ENCODE measurements around the gene STK11. TPM values are rescaled to one million over a fixed set of nuclear protein-coding genes. Genes with fewer than 3 reads are reported as not detected.

STK11 gene
- total and polyA plus RNA-seq, 2 experiments from 2014 or later: 122 to 180 TPM

DNA sequence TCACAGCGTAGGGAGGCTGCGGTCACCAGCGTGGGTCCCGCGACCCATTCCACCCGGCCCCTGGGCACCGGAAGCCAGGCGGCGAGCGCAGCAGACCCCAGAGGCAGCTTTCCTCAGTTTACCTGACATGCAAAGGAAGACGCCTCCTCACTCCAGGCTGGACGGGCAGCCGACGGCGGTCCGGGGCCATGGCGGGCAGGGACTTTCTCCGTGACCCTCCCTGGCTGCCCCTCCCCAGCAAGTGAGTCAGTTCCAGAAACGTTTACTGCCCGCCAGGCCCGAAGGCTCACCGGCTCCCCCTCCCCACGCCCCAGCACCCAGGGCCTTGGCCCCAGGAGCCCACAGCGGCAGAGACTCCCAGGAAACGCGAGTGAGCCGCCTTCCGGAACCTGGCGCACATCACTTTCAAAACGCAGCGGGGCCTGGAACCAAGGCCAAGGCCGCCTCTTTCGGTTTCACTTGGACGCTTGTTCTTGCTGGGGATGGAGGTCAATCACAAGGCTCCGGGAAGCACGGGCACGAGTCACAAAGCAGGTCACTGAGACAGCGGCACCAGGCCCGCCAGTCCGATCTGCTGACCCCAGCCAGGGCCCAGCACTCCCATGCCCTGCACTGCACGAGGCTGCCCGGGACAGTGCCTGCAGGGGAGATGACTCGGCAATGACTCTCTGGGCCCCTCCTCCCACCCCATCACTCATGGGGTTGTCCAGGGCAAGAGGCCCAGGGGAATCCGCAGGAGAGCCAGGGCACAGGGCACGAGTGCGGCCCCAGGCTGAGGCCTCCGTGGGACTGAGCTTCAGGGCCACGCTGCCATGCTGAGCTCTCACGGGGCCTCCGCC, 36.8 kb upstream of the STK11 start:
- TF ChIP-seq, protein P1, sequence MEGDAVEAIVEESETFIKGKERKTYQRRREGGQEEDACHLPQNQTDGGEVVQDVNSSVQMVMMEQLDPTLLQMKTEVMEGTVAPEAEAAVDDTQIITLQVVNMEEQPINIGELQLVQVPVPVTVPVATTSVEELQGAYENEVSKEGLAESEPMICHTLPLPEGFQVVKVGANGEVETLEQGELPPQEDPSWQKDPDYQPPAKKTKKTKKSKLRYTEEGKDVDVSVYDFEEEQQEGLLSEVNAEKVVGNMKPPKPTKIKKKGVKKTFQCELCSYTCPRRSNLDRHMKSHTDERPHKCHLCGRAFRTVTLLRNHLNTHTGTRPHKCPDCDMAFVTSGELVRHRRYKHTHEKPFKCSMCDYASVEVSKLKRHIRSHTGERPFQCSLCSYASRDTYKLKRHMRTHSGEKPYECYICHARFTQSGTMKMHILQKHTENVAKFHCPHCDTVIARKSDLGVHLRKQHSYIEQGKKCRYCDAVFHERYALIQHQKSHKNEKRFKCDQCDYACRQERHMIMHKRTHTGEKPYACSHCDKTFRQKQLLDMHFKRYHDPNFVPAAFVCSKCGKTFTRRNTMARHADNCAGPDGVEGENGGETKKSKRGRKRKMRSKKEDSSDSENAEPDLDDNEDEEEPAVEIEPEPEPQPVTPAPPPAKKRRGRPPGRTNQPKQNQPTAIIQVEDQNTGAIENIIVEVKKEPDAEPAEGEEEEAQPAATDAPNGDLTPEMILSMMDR (IDR thresholded peaks at IDR 0.05; ENCODE audit: low read depth, low read length): no peak
- peak in 1 of 2 donors; percentile 50 for DNase-seq (ENCODE audit: low read depth in 1 of 2, low spot score in 1 of 2)
- peak overlapping the region; percentile 48 for H3K27ac ChIP-seq

DNA sequence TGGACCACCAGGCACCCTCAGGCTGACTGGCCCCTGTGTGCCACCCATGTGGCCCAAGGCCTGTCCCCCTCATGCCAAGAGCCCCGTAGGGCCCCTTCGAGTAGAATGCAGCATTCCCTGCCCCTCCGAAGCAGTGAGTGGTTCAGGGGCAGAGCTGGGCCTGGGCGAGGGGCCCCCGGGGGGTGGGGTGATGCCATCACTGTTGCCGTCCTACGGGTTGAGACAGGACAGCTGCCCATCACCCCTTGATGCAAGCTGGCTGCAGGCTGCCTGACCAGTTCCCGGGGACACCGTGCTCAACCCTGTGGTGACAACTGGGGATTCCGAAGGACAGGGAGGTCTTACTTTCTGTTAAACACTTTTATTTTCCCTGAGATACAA, 36.2 kb upstream of the STK11 start:
- H3K4me3 ChIP-seq: no peak overlapping the region
- no peaks in the 10 kb centered on the region for H3K36me3 ChIP-seq
- no peaks in the 10 kb centered on the region for H3K9me3 ChIP-seq (ENCODE audit: low read depth)
- no peaks in the 10 kb centered on the region for H3K27me3 ChIP-seq
- peaks cover 20% of the 10 kb centered on the region for H3K4me1 ChIP-seq (ENCODE audit: low read depth)
- TF ChIP-seq, protein P1 (IDR thresholded peaks at IDR 0.05; ENCODE audit: low read depth, low read length): no peak
- DNase-seq (ENCODE audit: low read depth in 1 of 2, low spot score in 1 of 2): no peak
- H3K27ac ChIP-seq: peak overlapping the region; percentile 48

More for the DNA sequence above, 36.8 kb upstream of the STK11 start:
- no peaks in the 10 kb centered on the region for H3K27me3 ChIP-seq
- no peaks in the 10 kb centered on the region for H3K36me3 ChIP-seq
- peaks cover 20% of the 10 kb centered on the region for H3K4me1 ChIP-seq (ENCODE audit: low read depth)
- H3K9me3 ChIP-seq (ENCODE audit: low read depth): no peaks in the 10 kb centered on the region
- no peak overlapping the region for H3K4me3 ChIP-seq

DNA sequence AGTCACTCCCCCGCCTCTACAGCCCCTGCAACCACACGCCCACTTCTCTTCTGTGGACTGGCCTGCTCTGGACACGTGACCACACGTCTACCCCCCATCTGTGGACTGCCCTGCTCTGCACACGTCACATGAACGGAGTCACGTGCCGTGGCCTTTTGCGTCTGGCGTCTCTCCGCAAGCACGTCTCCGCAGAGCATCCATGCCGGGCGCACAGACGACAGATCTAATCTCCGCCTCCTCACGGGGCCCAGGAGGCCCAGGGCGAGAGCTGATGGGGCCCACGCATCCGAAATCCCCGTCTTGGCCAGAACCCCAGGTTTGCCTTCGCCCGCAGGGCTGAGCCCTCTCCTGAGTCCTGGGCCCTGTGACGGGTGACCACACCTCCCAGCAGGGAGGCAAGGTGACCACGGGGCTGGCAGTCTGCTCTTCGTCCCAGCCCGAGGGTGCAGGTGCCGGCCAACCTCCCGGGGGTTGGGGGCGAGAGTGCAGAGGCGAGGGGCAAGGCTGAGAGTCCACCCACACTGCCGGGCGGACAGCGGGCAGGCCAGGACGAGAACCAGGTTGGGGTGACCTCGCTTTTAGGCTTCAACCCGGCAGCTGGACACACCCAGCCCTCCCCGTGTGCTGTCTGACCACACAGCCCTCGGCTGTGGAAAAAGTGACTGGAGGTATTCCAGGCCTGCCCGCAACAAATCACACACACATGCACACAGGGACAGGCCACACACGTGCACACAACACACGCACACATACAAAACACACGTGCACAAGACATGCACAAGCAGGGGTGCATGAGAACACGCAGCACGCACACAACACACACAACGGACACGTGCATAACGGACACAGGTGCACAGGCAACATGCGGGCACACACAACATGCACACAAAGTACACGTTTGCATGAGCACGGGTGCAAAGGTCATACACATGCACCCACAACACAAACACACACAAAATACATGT, 35.4 kb upstream of the STK11 start:
- no peaks in the 10 kb centered on the region for H3K36me3 ChIP-seq
- peak in 1 of 2 donors; percentile 53 for DNase-seq (ENCODE audit: low read depth in 1 of 2, low spot score in 1 of 2)
- no peak overlapping the region for H3K27ac ChIP-seq
- H3K9me3 ChIP-seq (ENCODE audit: low read depth): no peaks in the 10 kb centered on the region
- TF ChIP-seq, protein P1 (IDR thresholded peaks at IDR 0.05; ENCODE audit: low read depth, low read length): no peak
- no peak overlapping the region for H3K4me3 ChIP-seq
- no peaks in the 10 kb centered on the region for H3K27me3 ChIP-seq
- peaks cover 20% of the 10 kb centered on the region for H3K4me1 ChIP-seq (ENCODE audit: low read depth)

DNA sequence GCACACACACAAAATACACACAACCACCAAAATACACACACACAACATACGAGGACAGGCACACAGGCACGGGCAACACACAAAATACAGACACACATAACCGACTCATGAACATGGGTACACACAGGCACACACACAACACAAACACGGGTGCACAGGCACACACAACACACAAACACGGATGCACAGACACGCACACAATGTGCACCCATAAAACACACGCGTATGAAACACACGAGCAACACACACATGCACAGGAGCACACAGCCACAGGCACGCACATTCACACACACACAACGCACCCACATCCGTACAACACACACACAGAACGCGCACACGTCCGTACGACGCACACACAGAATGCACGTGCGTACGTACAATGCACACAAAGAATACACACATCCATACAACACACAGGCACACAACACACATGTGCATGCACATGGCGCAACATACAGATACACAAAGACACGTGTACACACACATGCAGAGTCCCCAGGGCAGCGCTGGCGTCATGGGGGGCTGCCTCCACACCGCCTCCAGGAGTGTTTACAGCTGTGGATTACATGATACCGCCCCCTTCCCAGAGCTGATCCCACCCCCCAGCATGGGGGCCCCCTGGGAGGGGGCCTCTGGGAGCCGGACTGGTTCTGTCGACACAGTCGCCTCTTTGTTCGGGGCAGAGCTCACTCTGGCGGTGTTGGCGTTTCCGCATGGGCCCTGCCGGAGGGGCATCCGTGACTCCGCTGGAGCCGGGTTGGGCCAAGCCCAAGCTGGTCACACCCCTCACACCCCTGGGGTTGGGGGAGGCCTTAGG, 34.4 kb upstream of the STK11 start:
- H3K27ac ChIP-seq: peak overlapping the region; percentile 67
- TF ChIP-seq, protein P1 (IDR thresholded peaks at IDR 0.05; ENCODE audit: low read depth, low read length): no peak
- peaks cover 20% of the 10 kb centered on the region for H3K4me1 ChIP-seq (ENCODE audit: low read depth)
- H3K27me3 ChIP-seq: no peaks in the 10 kb centered on the region
- H3K4me3 ChIP-seq: no peak overlapping the region
- H3K9me3 ChIP-seq (ENCODE audit: low read depth): no peaks in the 10 kb centered on the region
- no peaks in the 10 kb centered on the region for H3K36me3 ChIP-seq
- DNase-seq (ENCODE audit: low read depth in 1 of 2, low spot score in 1 of 2): no peak
